Neural cell (in vitro differentiated cells): ENCODE data around the gene PTCH1. TPM values are rescaled to one million over a fixed set of nuclear protein-coding genes. Genes with fewer than 3 reads are reported as not detected.

Experiments used
- H2AFZ ChIP-seq: fragments of 200-600, 300-800 bp; sonication (generic), shearing (Covaris generic); 2 replicates; pipeline ENCODE4 v1.6.0; 2014; ENCODE audit warnings: low read depth, mild to moderate bottlenecking, antibody characterized with exemption, low read length, moderate library complexity
- H3F3A ChIP-seq: fragments of 200-600 bp; shearing (Covaris generic); 2 replicates; pipeline ENCODE4 v1.6.1; 2016; ENCODE audit warnings: mild to moderate bottlenecking, moderate library complexity, mixed read lengths, antibody characterized with exemption, low read length; ENCODE audit not compliant: insufficient read depth, poor library complexity, severe bottlenecking
- H3K27ac ChIP-seq: fragments of 200-600, 300-800 bp; sonication (generic), shearing (Covaris generic); 2 replicates; pipeline ENCODE4 v1.5.1; 2014; ENCODE audit warnings: mild to moderate bottlenecking, low read length, moderate library complexity
- H3K27me3 ChIP-seq: fragments of 300-800, 200-600 bp; sonication (generic), shearing (Covaris generic); 2 replicates; pipeline ENCODE4 v1.6.0; 2014; ENCODE audit warnings: mild to moderate bottlenecking, low read depth, low read length, moderate library complexity; ENCODE audit not compliant: insufficient read depth
- H3K36me3 ChIP-seq: fragments of 300-800, 200-600 bp; sonication (generic), shearing (Covaris generic); 2 replicates; pipeline ENCODE4 v1.5.1; 2014; ENCODE audit warnings: mild to moderate bottlenecking, antibody characterized with exemption, low read length, moderate library complexity; ENCODE audit not compliant: insufficient read depth
- H3K4me2 ChIP-seq: fragments of 300-800, 200-600 bp; sonication (generic), shearing (Covaris generic); 2 replicates; pipeline ENCODE4 v1.6.0; 2014; ENCODE audit warnings: mild to moderate bottlenecking, low read length
- H3K4me3 ChIP-seq: fragments of 300-800, 200-600 bp; sonication (generic), shearing (Covaris generic); 2 replicates; pipeline ENCODE4 v1.5.1; 2014; ENCODE audit warnings: mild to moderate bottlenecking, low read length, moderate library complexity
- H3K79me2 ChIP-seq: fragments of 200-600 bp; shearing (Covaris generic); replicated peaks from 2 replicates; pipeline ENCODE4 v1.6.0; 2014; ENCODE audit warnings: mild to moderate bottlenecking, low read length, moderate library complexity; ENCODE audit not compliant: insufficient read depth
- H3K9ac ChIP-seq: fragments of 300-800, 200-600 bp; sonication (generic), shearing (Covaris generic); 2 replicates; pipeline ENCODE4 v1.6.1; 2016; ENCODE audit warnings: mild to moderate bottlenecking, low read length, mixed read lengths
- H3K9me2 ChIP-seq: fragments of 200-600 bp; shearing (Covaris generic); 2 replicates; pipeline ENCODE4 v1.6.1; 2016; ENCODE audit warnings: mild to moderate bottlenecking, low read length, mixed read lengths; ENCODE audit not compliant: insufficient read depth
- H3K9me3 ChIP-seq: fragments of 200-600, 300-800 bp; sonication (generic), shearing (Covaris generic); 2 replicates; pipeline ENCODE4 v1.6.1; 2016; ENCODE audit warnings: mild to moderate bottlenecking, mixed run types, low read length, moderate library complexity, mixed read lengths
- H4K20me1 ChIP-seq: fragments of 200-600 bp; shearing (Covaris generic); 2 replicates; pipeline ENCODE4 v1.6.1; 2016; ENCODE audit warnings: mild to moderate bottlenecking, mixed run types; ENCODE audit not compliant: insufficient read depth
- CTCF ChIP-seq: fragments of 450-650 bp; IDR thresholded peaks from 2 replicates; pipeline ENCODE4 v1.5.1; 2014; ENCODE audit warnings: antibody characterized with exemption, mild to moderate bottlenecking, moderate library complexity; ENCODE audit not compliant: poor library complexity, severe bottlenecking
- EP300 ChIP-seq: fragments of 450-650 bp; conservative IDR thresholded peaks from 2 replicates; pipeline ENCODE4 v1.6.1; 2014; ENCODE audit warnings: antibody characterized with exemption, mild to moderate bottlenecking, moderate library complexity; ENCODE audit not compliant: poor library complexity, severe bottlenecking
- EZH2 ChIP-seq: fragments of 200-600, 300-800 bp; shearing (Covaris generic), sonication (generic); IDR thresholded peaks from 2 replicates; pipeline ENCODE4 v1.6.1; 2014; ENCODE audit warnings: antibody characterized with exemption, low read length, borderline replicate concordance, mild to moderate bottlenecking; ENCODE audit not compliant: insufficient read depth, poor library complexity, severe bottlenecking
- MXI1 ChIP-seq: fragments of 450-650 bp; conservative IDR thresholded peaks from 2 replicates; pipeline ENCODE4 v1.6.1; 2014; ENCODE audit warnings: antibody characterized with exemption, mild to moderate bottlenecking; ENCODE audit not compliant: poor library complexity, severe bottlenecking
- POLR2AphosphoS5 ChIP-seq: IDR thresholded peaks from 2 replicates; pipeline ENCODE4 v1.6.1; 2012
- RAD21 ChIP-seq: fragments of 450-650 bp; conservative IDR thresholded peaks from 2 replicates; pipeline ENCODE4 v1.6.1; 2014; ENCODE audit warnings: antibody characterized with exemption, mild to moderate bottlenecking, moderate library complexity
- SMC3 ChIP-seq: fragments of 450-650 bp; conservative IDR thresholded peaks from 2 replicates; pipeline ENCODE4 v1.6.1; 2014; ENCODE audit warnings: antibody characterized with exemption, mild to moderate bottlenecking, moderate library complexity; ENCODE audit not compliant: poor library complexity
- TAF1 ChIP-seq: IDR thresholded peaks from 2 replicates; pipeline ENCODE4 v1.6.1; 2012; ENCODE audit warnings: low read depth
- polyA plus RNA-seq: library from polyadenylated mRNA; depleted of rRNA; stranded (reverse); fragments of >200 nt; gene quantifications from 2 replicates; pipeline ENCODE4 v1.2.3, GENCODE V29; 2014
- TF ChIP-seq, protein P1 (sequence below): IDR thresholded peaks from 2 replicates; pipeline ENCODE4 v1.6.1; 2012; ENCODE audit warnings: borderline replicate concordance

PTCH1 gene
- polyA plus RNA-seq, 1 donor from 2014 or later = 15.6 TPM

GRCh38 chr9:95515272-95516113 is 1.3 kb downstream of the PTCH1 start:
- Histone ChIP-seq H3K9me3 (no peaks in the 10 kb centered on the region), H3K4me3 (peak overlapping the region; percentile 98), H3K27me3 (peaks cover 32% of the 10 kb centered on the region), H3K79me2 (peaks cover 43% of the 10 kb centered on the region), H3K27ac (peak overlapping the region; percentile 82), H3K9ac (peak overlapping the region; percentile 89), H4K20me1 (no peaks in the 10 kb centered on the region), H2AFZ (peak overlapping the region; percentile 28), H3K36me3 (no peaks in the 10 kb centered on the region), H3K9me2 (no peaks in the 10 kb centered on the region), H3F3A (peaks cover under 1% of the 10 kb centered on the region), H3K4me2 (peak overlapping the region; percentile 91)
- TF ChIP-seq POLR2AphosphoS5 (peak; percentile 77), MXI1 (peak; percentile 67), EZH2 (no peak), EP300 (peak; percentile 73), SMC3 (no peak), CTCF (peak; percentile 41), RAD21 (peak; percentile 48), TAF1 (no peak)
- TF ChIP-seq, protein P1, sequence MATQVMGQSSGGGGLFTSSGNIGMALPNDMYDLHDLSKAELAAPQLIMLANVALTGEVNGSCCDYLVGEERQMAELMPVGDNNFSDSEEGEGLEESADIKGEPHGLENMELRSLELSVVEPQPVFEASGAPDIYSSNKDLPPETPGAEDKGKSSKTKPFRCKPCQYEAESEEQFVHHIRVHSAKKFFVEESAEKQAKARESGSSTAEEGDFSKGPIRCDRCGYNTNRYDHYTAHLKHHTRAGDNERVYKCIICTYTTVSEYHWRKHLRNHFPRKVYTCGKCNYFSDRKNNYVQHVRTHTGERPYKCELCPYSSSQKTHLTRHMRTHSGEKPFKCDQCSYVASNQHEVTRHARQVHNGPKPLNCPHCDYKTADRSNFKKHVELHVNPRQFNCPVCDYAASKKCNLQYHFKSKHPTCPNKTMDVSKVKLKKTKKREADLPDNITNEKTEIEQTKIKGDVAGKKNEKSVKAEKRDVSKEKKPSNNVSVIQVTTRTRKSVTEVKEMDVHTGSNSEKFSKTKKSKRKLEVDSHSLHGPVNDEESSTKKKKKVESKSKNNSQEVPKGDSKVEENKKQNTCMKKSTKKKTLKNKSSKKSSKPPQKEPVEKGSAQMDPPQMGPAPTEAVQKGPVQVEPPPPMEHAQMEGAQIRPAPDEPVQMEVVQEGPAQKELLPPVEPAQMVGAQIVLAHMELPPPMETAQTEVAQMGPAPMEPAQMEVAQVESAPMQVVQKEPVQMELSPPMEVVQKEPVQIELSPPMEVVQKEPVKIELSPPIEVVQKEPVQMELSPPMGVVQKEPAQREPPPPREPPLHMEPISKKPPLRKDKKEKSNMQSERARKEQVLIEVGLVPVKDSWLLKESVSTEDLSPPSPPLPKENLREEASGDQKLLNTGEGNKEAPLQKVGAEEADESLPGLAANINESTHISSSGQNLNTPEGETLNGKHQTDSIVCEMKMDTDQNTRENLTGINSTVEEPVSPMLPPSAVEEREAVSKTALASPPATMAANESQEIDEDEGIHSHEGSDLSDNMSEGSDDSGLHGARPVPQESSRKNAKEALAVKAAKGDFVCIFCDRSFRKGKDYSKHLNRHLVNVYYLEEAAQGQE = no peak

DNA sequence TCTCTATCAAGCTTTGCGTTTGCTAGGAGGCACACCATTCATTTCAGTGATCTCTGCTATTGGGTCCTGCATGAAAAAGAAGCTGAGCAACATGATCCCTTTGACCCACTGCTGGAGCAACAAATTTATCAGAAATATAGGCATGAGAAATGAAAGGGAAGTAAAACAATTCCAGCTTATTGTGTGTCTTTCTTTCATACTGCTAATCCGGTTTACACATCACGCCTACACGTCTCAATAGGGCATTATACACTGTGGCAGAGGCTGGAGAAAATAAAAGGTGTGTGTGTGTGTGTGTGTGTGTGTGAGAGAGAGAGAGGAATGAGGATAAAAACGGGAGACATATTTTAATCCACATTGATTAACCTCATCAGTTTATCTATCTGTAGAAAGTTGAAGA is 2.4 kb downstream of the PTCH1 start:
- H3K4me3 ChIP-seq = peak overlapping the region; percentile 98
- H4K20me1 ChIP-seq = no peaks in the 10 kb centered on the region

More for the DNA sequence above, 2.4 kb downstream of the PTCH1 start:
- no peak for TF ChIP-seq EP300
- TF ChIP-seq POLR2AphosphoS5 = no peak
- TF ChIP-seq MXI1 = no peak
- no peak for TF ChIP-seq CTCF
- TF ChIP-seq SMC3 = no peak
- TF ChIP-seq RAD21 = no peak
- TF ChIP-seq, protein P1 = no peak
- TF ChIP-seq TAF1 = no peak
- TF ChIP-seq EZH2 = no peak
- Histone ChIP-seq H2AFZ (no peak overlapping the region), H3K27ac (peak overlapping the region; percentile 82), H3F3A (peaks cover 6% of the 10 kb centered on the region), H3K4me2 (peak overlapping the region; percentile 91), H3K79me2 (peaks cover 43% of the 10 kb centered on the region), H3K9ac (peak overlapping the region; percentile 89), H3K27me3 (peaks cover 26% of the 10 kb centered on the region), H3K36me3 (no peaks in the 10 kb centered on the region), H3K9me2 (no peaks in the 10 kb centered on the region), H3K9me3 (no peaks in the 10 kb centered on the region)
